DOHH2 (cell line): Measurements from ENCODE around the gene LIFR.

Source experiments
- CTCF ChIP-seq: fragments of 200-600 bp; sonication (generic); IDR thresholded peaks from one replicate; pipeline ENCODE4 v1.5.1; 2014; ENCODE audit warnings: antibody characterized with exemption, mild to moderate bottlenecking, low read depth, low read length; ENCODE audit not compliant: poor library complexity, severe bottlenecking
- EZH2phosphoT487 ChIP-seq: fragments of 200-600 bp; sonication (generic); IDR thresholded peaks from 2 replicates; pipeline ENCODE4 v1.6.1; 2017; ENCODE audit warnings: borderline replicate concordance, mild to moderate bottlenecking, antibody characterized with exemption, low read length, moderate library complexity, mixed read lengths

- TF ChIP-seq CTCF (no peak), EZH2phosphoT487 (no peak)
These were observed 72.5 kb downstream of the LIFR start for GRCh38 chr5:38483805-38484398.
